GM21737 (cell line): ENCODE data around the gene AP1M1.

Experiments
- ATAC-seq: cut with Tn5 transposase; IDR thresholded peaks from one replicate; pipeline ENCODE4 v1.9.1; 2021; ENCODE audit warnings: mild to moderate bottlenecking, moderate library complexity; ENCODE audit not compliant: unreplicated experiment

The AP1M1 gene

DNA sequence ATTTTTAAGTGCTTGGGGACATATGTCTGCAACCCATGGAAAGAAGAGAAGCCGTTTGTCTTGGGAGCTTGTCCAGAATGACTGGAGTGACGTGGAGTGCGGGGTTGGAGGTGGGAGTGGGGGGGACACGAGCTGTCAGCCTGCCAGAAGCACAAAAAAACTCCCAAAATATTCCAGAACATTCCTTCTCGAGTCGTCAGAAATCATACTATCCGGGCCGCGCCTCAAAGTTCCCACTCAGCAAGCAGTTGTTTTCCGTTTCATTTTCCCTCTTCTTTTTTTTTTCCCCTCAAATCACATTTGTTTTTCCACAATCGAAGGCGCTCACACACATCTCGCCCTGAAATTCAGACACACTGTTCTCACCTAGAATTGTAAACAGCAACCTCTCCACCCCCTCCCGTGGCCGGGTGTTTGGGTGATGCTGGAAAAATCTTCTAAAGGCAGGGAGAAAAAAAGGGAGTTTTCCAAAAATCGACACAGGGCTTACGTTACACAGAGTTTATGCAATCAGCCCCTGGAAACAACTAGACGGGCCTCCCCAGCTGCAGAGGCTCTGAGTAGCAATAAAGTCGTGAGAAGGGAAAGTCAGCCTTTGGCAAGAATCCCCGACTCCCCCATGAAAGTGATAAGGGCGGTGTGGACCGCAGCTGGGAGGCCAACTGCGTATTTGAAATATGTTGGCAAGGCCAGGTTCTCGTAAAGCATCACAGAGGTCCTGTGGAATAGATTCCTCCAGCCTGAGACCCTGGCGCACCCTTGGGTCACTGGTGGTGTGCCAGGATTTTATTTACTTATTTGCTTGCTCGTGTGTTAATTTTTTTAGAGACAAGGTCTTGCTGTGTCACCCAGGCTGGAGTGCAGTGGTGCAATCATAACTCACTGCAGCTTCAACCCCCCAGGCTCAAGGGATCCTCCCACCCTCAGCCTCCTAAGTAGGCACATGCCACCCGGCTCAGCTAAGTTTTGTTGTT lies 95.7 kb downstream of the AP1M1 start:
- no peak for ATAC-seq

DNA sequence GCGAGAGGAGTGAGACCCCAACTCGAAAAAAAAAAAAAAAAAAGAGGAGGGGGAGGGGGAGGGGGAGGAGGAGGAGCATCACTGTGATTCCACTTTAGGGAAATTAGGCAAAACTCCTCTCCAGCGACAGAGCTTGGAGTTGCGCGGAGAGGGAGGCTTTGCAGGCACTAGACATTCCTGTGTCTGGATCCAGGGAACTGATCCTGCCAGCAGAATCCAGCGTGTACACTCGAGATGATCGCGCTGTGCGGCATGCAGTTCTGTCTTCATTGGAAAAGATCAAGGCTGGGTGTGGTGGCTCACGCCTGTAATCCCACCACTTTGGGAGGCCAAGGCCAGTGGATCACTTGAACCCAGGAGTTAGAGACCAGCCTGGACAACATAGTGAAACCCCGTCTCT lies 97.3 kb downstream of the AP1M1 start:
- no peak for ATAC-seq
